Activated CD8-positive, alpha-beta memory T cell treated with anti-CD3 and anti-CD28 coated beads, Interleukin-2, amount 10 ng/mL, durations not matched to agents 7 days and 5 days (primary cell): ENCODE data around the gene SEC16A. TPM values are rescaled to one million over a fixed set of nuclear protein-coding genes. Genes with fewer than 3 reads are reported as not detected.

ENCODE experiments used
- ATAC-seq: fragments of 150-1000 bp; cut with Tn5 transposase; one replicate; pipeline ENCODE4 v1.10.0; 2021; ENCODE audit warnings: moderate library complexity
- CTCF ChIA-PET: fragments of 350-600 bp; sonication (Branson Sonifier 250); formaldehyde crosslinking; loops from one replicate; lab custom pipeline; 2021; ENCODE audit warnings: antibody characterized with exemption; lab: Charles Lee
- DNase-seq: peaks from one replicate; pipeline ENCODE4 v3.0.0-alpha.2; 2020
- H3K27ac Mint-ChIP-seq: one replicate; pipeline ENCODE4 v1.8.0; 2021; ENCODE audit warnings: mild to moderate bottlenecking, mixed read lengths
- H3K27me3 Mint-ChIP-seq: one replicate; pipeline ENCODE4 v1.8.0; 2021; ENCODE audit warnings: mixed read lengths
- H3K36me3 Mint-ChIP-seq: one replicate; pipeline ENCODE4 v1.8.0; 2021; ENCODE audit warnings: mild to moderate bottlenecking, mixed read lengths
- H3K4me1 Mint-ChIP-seq: one replicate; pipeline ENCODE4 v1.8.0; 2021; ENCODE audit warnings: mixed read lengths
- H3K4me3 Mint-ChIP-seq: one replicate; pipeline ENCODE4 v1.8.0; 2021; ENCODE audit warnings: mild to moderate bottlenecking, moderate library complexity, mixed read lengths
- H3K9me3 Mint-ChIP-seq: one replicate; pipeline ENCODE4 v1.8.0; 2022; ENCODE audit warnings: low read depth, mixed read lengths
- total RNA-seq, 2 experiments: library from RNA; stranded (reverse); gene quantifications; one replicate each; pipeline ENCODE4 v1.2.3, GENCODE V29; 2021

SEC16A gene, protein sequence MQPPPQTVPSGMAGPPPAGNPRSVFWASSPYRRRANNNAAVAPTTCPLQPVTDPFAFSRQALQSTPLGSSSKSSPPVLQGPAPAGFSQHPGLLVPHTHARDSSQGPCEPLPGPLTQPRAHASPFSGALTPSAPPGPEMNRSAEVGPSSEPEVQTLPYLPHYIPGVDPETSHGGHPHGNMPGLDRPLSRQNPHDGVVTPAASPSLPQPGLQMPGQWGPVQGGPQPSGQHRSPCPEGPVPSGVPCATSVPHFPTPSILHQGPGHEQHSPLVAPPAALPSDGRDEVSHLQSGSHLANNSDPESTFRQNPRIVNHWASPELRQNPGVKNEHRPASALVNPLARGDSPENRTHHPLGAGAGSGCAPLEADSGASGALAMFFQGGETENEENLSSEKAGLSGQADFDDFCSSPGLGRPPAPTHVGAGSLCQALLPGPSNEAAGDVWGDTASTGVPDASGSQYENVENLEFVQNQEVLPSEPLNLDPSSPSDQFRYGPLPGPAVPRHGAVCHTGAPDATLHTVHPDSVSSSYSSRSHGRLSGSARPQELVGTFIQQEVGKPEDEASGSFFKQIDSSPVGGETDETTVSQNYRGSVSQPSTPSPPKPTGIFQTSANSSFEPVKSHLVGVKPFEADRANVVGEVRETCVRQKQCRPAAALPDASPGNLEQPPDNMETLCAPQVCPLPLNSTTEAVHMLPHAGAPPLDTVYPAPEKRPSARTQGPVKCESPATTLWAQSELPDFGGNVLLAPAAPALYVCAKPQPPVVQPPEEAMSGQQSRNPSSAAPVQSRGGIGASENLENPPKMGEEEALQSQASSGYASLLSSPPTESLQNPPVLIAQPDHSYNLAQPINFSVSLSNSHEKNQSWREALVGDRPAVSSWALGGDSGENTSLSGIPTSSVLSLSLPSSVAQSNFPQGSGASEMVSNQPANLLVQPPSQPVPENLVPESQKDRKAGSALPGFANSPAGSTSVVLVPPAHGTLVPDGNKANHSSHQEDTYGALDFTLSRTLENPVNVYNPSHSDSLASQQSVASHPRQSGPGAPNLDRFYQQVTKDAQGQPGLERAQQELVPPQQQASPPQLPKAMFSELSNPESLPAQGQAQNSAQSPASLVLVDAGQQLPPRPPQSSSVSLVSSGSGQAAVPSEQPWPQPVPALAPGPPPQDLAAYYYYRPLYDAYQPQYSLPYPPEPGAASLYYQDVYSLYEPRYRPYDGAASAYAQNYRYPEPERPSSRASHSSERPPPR (N-terminal part only)
- 10 to 100 TPM; 88.0 to 96.7 TPM for total RNA-seq

DNA sequence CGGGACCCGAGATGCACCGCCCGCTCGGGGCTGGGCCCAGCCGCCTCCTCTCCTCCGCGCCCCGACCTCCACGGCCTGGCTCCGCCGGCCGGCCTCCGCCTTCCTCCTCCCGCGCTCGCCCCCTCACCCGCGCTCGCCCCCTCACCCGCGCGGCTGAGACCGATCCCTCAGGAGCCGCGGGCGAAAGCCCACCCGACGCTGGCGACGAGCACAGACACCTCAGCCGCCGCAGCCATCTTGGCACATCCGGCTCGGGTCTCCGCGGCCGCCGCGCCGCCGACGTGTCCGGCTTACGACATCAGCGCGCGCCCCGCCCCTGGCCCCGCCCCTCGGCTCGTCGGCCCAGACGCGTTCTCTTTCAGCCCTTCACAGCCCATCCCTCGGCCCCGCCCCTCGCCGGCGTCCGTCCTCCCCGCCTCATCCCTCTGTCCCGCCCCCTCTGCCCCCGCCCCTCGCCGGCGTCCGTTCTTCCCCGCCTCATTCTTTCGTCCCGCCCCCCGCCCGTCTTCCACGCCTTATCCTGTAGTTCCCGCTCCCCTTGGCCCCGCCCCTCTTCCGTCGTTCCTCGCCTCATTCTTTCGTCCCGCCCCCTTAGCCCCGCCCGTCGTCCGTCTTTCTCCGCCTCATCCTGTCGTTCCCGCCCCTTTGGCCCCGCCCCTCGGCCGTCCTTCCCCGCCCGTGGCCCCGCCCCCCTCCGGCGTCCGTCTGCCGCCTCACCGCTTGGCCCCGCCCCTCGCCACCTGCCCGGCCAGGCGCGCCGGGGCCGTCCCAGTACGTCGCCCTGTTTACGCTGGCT lies at the start of gene SEC16A:
TSS of gene SEC16A (minus strand) at position 248 of the 796 bp plus-strand sequence. CDS start 5,425 bp downstream, outside the sequence.
- H3K27me3 Mint-ChIP-seq, result no peaks in the 10 kb centered on the region
- H3K4me3 Mint-ChIP-seq, result peak within 1 kb of the TSS; percentile 93
- peak; percentile 68 for ATAC-seq
- peaks cover 13% of the 10 kb centered on the region for H3K36me3 Mint-ChIP-seq
- peaks cover 31% of the 10 kb centered on the region for H3K4me1 Mint-ChIP-seq
- peak within 1 kb of the TSS; percentile 99 for H3K27ac Mint-ChIP-seq
- H3K9me3 Mint-ChIP-seq, result no peaks in the 10 kb centered on the region
- CTCF ChIA-PET, result interaction anchor here (1.3 to 7.7 kb wide), 8 partner anchors 50 to 244 kb away, joined by 3 to 125 read pairs (median 12); partner anchors contain the start of gene DNLZ
- DNase-seq, result peak; percentile 99

DNA sequence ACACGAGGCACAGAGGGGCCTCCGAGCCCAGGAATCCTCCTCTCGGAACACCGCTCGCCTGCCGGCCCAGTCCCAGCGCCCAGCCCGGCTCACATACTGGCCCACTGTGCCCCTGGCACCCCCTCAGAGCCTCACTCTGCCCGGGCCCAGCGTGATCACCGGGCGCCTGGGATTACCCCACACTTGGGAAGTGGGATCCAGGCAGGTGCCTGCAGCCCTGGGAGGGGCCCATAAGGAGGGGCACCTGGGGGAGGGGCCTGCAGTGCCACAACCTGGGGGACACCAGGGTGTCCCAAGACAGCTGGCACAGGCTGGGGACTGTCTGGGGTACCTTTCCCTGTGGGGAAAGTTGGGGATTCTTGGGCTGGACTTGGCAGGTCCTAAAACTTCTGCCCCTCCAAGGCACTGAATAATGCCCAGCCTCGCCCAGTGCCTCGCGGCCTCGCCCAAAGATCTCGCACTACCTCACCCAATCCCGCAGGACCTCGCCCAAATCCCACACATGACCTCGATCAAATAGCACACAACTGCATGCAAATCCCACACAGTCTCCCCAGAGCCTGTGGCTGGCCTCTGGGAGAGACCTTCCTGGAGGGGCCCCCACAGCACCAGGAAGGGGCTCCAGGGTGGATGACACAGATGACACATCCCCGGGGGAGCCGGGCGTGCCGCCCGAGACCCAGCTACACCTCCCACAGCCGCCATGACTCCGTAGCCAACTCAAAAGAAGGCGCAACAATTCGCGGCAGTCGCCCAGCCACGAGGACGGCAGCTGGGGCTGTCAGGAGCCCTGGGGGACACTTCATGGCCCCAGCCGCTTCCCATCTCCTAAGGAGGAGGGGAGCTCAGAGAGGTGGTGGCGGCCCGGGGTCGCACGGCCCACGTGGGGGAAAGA lies 49.3 kb upstream of the SEC16A start:
- no peaks in the 10 kb centered on the region for H3K27me3 Mint-ChIP-seq
- H3K36me3 Mint-ChIP-seq, result peaks cover 1% of the 10 kb centered on the region
- H3K4me1 Mint-ChIP-seq, result peaks cover 38% of the 10 kb centered on the region
- ATAC-seq (no peak), DNase-seq (no peak)
- peak overlapping the region; percentile 67 for H3K27ac Mint-ChIP-seq
- no peaks in the 10 kb centered on the region for H3K9me3 Mint-ChIP-seq
- H3K4me3 Mint-ChIP-seq, result no peak overlapping the region
- CTCF ChIA-PET, result interaction anchor here (1.0 to 1.7 kb wide), 4 partner anchors 12 to 155 kb away, joined by 3 to 11 read pairs (median 4); partner anchors contain the start of gene AGPAT2

DNA sequence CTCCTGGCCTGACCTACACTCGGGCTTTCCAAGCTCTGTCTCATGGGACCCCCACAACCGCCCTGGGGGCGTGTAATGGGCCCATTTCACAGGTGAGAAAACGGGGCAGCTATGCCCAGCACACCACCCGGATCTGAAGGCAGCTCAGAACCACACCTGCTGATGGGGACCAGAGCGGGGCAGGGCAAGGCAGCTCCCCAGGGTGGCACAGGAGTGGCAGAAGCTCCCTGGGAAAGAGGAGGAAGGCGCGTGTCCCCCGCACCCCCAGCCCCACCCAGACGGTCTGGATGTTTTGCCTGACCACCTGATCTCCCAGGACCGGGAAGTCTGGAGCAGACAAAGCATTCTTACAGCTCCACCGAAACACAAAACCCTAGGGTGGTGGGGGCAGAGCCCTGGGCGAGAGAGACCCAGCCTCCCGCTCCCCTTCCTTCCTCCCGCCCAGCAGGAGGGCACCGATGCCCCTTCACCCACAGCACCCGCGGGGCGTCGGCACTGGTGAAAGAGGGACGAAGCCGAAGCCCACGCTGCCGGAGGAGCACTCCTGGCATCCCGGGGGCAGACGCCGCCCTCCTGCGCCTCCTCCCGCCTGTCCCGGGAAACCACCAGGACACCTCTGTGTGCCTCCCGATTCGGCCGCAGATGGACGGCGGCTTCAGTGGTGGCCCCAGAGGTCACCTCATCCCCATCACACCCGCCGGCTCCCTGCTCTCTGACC lies 48.5 kb upstream of the SEC16A start:
- Mint-ChIP-seq H3K27ac (no peak overlapping the region), H3K27me3 (no peaks in the 10 kb centered on the region), H3K4me3 (no peak overlapping the region), H3K9me3 (no peaks in the 10 kb centered on the region), H3K36me3 (no peaks in the 10 kb centered on the region), H3K4me1 (peaks cover 32% of the 10 kb centered on the region)
- CTCF ChIA-PET, result interaction anchor here (2.0 kb wide), 1 partner anchor 46 kb away, joined by 6 read pairs; no protein-coding TSS in a partner anchor
- DNase-seq (no peak), ATAC-seq (no peak)

DNA sequence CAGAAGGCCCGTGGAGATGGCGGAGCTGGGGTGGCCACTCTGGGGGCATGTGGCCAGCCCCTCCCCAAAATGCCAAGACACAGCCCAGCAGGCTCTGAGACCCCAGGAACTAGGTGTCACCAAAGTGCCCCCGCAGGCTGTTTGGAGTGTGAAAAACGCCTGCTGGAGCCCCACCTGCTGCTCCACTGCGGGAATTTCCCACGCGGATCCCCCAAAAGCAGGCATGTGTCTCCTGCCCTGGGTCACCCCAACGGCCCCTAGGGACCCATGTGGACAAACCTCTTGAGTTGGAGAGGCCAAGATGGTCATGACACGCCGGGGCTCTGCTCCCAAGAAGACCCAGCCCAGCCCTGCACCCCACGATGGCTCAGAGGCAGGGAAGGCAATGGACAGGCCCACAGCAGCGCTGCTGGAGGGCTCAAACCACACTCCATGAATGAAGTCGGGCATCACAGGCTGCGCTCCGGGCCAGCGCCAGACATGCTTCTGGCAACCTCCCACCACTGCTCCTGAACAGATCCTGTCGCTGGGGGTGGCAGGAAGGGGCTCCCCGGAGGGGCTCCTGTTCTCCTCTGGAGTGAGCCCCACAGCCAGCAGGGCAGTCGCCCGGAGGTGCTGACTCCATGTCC lies 47.7 kb upstream of the SEC16A start:
- H3K4me1 Mint-ChIP-seq, result peaks cover 32% of the 10 kb centered on the region
- H3K36me3 Mint-ChIP-seq, result no peaks in the 10 kb centered on the region
- DNase-seq, result no peak
- H3K27ac Mint-ChIP-seq, result no peak overlapping the region
- no peaks in the 10 kb centered on the region for H3K9me3 Mint-ChIP-seq
- ATAC-seq, result no peak
- H3K4me3 Mint-ChIP-seq, result no peak overlapping the region
- CTCF ChIA-PET, result interaction anchor here (0.9 to 2.0 kb wide), 3 partner anchors 8 to 45 kb away, joined by 4 to 6 read pairs (median 4); no protein-coding TSS in a partner anchor
- H3K27me3 Mint-ChIP-seq, result no peaks in the 10 kb centered on the region

DNA sequence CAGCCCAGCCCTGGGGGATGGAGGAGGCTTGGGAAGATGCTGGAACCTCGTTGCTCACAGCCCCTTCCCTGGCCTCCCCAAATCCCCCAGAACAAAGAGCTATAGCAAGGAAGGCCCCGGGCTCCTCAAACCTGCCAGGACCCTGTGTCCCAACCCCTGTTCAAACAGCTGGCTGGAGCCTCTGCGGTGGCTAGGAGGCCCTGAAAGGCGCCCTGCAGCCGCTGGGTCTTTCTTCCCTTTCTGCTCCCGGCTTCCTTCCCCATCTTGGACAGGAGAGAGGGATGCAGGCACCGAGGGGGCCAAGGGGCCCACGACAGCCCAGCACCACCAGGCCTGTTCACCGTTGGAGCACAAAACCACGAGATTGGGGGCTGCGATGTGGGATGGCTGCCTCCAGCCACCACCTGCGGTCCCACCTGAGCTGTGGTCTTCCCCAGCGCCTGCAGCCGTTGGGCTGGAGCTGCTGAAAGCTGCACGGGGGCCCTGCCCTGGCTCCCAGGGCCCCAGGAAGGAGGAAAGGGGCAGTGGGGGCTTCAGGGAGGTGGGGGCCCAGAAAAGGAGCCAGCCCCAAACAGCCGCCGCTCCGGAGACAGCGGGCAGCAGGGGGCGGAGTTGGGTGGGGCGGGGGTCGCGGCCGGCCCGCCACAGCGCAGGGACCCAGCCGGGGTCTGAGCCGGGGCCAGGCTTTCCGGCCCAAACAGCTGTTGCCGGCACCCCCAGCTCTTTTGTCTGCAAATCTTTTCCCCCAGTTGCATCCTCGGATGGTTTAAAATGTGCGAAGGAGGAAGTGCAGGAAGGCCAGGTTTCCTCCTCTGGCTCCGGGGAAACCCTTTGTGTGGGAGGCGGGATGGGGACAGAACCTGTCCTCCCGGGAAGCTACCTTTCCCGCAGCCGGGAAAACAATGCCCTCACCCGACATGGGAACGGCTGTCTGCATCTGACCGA lies 46.9 kb upstream of the SEC16A start:
- Mint-ChIP-seq H3K36me3 (no peaks in the 10 kb centered on the region), H3K9me3 (no peaks in the 10 kb centered on the region), H3K27me3 (no peaks in the 10 kb centered on the region), H3K27ac (no peak overlapping the region), H3K4me3 (no peak overlapping the region), H3K4me1 (peaks cover 32% of the 10 kb centered on the region)
- ATAC-seq (no peak), DNase-seq (no peak)
- CTCF ChIA-PET, result interaction anchor here (0.9 to 2.0 kb wide), 3 partner anchors 9 to 44 kb away, joined by 4 to 6 read pairs (median 4); no protein-coding TSS in a partner anchor

DNA sequence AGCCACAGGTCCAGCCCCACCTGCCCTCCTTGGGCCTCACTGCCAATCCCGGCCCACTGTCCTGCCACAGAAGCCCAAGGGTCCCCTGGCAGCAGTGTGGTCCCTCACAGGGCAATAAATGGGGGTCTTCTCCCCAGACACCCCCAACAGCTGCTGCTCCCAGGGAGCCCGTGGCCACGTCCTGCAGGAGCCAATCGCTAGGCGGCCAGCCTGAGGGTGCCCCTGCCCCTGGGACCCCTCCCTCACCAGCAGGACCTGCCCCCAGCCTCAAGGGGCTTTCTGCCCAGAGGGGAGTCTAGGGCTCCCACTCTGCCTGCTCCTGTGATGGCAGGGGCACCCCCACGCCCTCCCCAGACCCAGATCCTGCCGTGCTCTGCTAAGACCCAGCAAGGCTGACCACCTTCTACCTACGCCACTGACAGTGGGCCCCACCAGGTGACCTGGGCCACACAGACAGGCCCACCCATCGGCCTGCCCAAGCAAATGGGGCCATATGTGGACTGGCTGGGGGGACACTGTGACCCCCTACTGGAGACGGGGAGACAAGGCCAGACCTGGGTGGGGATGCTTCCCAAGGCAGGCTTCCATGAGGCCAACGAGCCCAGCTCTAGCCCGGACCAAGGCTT lies 46.0 kb upstream of the SEC16A start:
- no peak overlapping the region for H3K27ac Mint-ChIP-seq

DNA sequence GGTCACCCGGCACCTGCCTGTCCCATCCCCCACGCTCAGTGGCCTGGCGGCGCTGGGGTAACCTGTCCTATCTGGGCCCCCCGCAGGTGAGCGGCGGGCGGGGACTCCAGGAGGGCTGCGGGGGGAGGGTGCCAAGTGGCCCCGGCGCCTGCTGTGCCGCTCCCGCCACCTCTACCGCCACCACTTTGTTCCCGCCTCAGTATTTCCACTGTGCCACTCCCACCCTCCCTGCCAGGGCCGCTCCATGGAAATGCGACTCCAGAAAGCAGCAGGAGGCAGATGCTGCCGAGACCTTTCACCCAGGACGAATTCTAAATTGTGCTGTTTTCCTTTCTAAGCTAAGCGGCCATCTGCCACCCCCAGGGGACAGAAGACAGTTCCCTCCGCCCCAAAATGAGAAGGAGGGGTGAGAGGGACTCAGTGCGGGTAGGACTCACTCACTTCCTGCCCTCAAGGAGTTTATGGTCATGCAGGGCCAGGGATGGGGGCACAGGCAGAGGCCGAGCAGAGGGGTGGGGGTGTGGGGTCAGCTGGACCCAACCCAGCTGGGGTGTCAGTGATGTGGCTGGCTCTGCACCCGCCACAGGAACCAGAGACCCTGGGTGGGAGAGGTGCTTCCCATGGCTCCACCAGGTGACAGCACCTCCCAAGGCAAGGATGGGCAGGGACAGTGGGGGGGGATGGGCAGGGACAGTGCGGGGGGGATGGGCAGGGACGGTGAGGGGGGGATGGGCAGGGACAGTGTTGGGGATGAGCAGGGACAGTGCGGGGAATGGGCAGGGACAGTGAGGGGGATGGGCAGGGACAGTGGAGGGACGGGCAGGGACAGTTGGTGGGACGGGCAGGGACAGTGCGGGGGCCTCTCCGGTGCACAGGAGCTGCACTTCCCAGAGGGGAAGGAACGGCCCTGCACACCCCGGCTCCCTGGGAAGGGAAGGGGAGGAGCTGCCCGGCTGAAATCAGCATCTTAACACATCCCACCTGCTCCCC lies 45.2 kb upstream of the SEC16A start:
- CTCF ChIA-PET, result interaction anchor here (0.8 to 2.3 kb wide), 3 partner anchors 11 to 104 kb away, joined by 3 to 10 read pairs (median 3); no protein-coding TSS in a partner anchor
- Mint-ChIP-seq H3K36me3 (no peaks in the 10 kb centered on the region), H3K4me1 (peaks cover 16% of the 10 kb centered on the region), H3K27me3 (no peaks in the 10 kb centered on the region), H3K27ac (no peak overlapping the region), H3K9me3 (no peaks in the 10 kb centered on the region), H3K4me3 (no peak overlapping the region)
- peak; percentile 27 for ATAC-seq
- DNase-seq, result no peak

More for the DNA sequence above, 46.0 kb upstream of the SEC16A start:
- Mint-ChIP-seq H3K4me3 (no peak overlapping the region), H3K27me3 (no peaks in the 10 kb centered on the region), H3K9me3 (no peaks in the 10 kb centered on the region), H3K36me3 (no peaks in the 10 kb centered on the region), H3K4me1 (peaks cover 24% of the 10 kb centered on the region)
- CTCF ChIA-PET, result interaction anchor here (1.2 to 2.3 kb wide), 2 partner anchors 10 to 103 kb away, joined by 3 to 10 read pairs; no protein-coding TSS in a partner anchor
- ATAC-seq, result no peak
- DNase-seq, result no peak

DNA sequence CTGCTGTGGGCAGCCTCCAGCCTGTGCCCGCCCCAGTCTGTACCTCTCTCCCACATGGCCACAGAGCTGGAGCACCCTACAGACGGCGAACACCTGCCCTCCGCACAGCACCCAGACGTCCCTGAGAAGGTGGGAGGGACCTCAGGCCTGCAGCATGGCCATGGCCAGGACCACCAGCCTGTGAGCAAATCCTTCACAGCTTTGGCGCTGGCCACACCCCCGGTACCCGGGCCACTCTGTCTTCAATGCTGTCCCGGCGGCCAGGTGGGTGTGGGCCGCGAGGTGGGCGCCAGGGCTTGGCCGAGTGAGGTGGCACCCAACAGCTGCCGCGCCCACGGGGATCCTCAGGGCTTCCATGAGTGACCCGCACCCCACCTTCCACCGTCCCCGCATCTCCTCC lies 44.3 kb upstream of the SEC16A start:
- Mint-ChIP-seq H3K36me3 (no peaks in the 10 kb centered on the region), H3K27ac (no peak overlapping the region), H3K4me1 (peaks cover 9% of the 10 kb centered on the region), H3K27me3 (no peaks in the 10 kb centered on the region), H3K9me3 (no peaks in the 10 kb centered on the region), H3K4me3 (no peak overlapping the region)
- no peak for DNase-seq
- no peak for ATAC-seq
- CTCF ChIA-PET, result interaction anchor here (0.8 to 2.3 kb wide), 2 partner anchors 12 to 104 kb away, joined by 3 to 10 read pairs; no protein-coding TSS in a partner anchor
